Measurements from ENCODE around the gene GRPR. TPM values are rescaled to one million over a fixed set of nuclear protein-coding genes. Genes with fewer than 3 reads are reported as not detected.

GRPR gene
- total and polyA plus RNA-seq, 10 of the 15 experiments (the other 5 are each of a cell fraction or from before 2014, with no cell fraction given): 0.10 to 3.7 (median 0.21) TPM; not detected in 1

GRCh38 chrX:16119353-16120220, 3.8 kb upstream of the GRPR start (continued):
- TF ChIP-seq ZBTB11 (CRISPR knock-in tag; IDR thresholded peaks at IDR 0.05): no peak
- no peak for TF ChIP-seq ZNF384 (IDR thresholded peaks at IDR 0.05; ENCODE audit: borderline replicate concordance, low read depth, low read length)
- no peak for TF ChIP-seq CBX3 (IDR thresholded peaks at IDR 0.05; ENCODE audit: borderline replicate concordance, low read depth)
- no peak for TF ChIP-seq RFX5 (IDR thresholded peaks at IDR 0.05; ENCODE audit: low read depth, low read length)
- TF ChIP-seq IRF3 (IDR thresholded peaks at IDR 0.05): no peak
- TF ChIP-seq EZH2 (IDR thresholded peaks at IDR 0.05; ENCODE audit: borderline replicate concordance, control insufficient read depth, low read depth, low read length): no peak
- TF ChIP-seq EP300 (IDR thresholded peaks at IDR 0.05; ENCODE audit: borderline replicate concordance in 1 of 2, control insufficient read depth in 1 of 2, low read depth in 2 of 2, low read length in 2 of 2): peak; percentile 41 to 42; a peak in 2 of 4 replicates
- no peak for TF ChIP-seq USF1 (IDR thresholded peaks at IDR 0.05; ENCODE audit: borderline replicate concordance, extremely low read length, insufficient read depth, low read depth, low read length)
- no peak for TF ChIP-seq POLR2AphosphoS2 (IDR thresholded peaks at IDR 0.05; ENCODE audit: low read depth, low read length)
- TF ChIP-seq SREBF2 (IDR thresholded peaks at IDR 0.05; ENCODE audit: low read length): no peak
- TF ChIP-seq RCOR1 (conservative IDR thresholded peaks at IDR 0.05; ENCODE audit: low read depth, low read length): no peak
- 0 out of 2 replicates have a peak, but pooled peaks have one; percentile 25 for TF ChIP-seq NR2F1 (conservative IDR thresholded peaks at IDR 0.05)
- no peak for TF ChIP-seq ELK1 (IDR thresholded peaks at IDR 0.05; ENCODE audit: low read depth, low read length)
- no peak for TF ChIP-seq HDAC2 (IDR thresholded peaks at IDR 0.05)
- TF ChIP-seq PBX3 (IDR thresholded peaks at IDR 0.05; ENCODE audit: insufficient replicate concordance, low read depth, low read length): no peak
- peak; percentile 28; the same call in 1 of the 2 replicates for TF ChIP-seq PAX5 (IDR thresholded peaks at IDR 0.05; ENCODE audit: borderline replicate concordance, low read depth, low read length)
- no peak for TF ChIP-seq NFYB (IDR thresholded peaks at IDR 0.05; ENCODE audit: insufficient read depth, low read depth, low read length)
- peak; percentile 70 for TF ChIP-seq MTA2 (IDR thresholded peaks at IDR 0.05; ENCODE audit: low read depth)
- TF ChIP-seq GATAD2B (conservative IDR thresholded peaks at IDR 0.05; ENCODE audit: low read depth): peak; percentile 48; the same call in 1 of the 2 replicates
- TF ChIP-seq ZSCAN29 (IDR thresholded peaks at IDR 0.05): no peak
- no peak for TF ChIP-seq TARDBP (IDR thresholded peaks at IDR 0.05; ENCODE audit: borderline replicate concordance)
- peak; percentile 82 for TF ChIP-seq IKZF1 (conservative IDR thresholded peaks at IDR 0.05)
